Liver (tissue), 9 donors: ENCODE data around the gene FANCE. TPM values are rescaled to one million over a fixed set of nuclear protein-coding genes. Genes with fewer than 3 reads are reported as not detected.

Source experiments
- DNase-seq: peaks from one replicate; pipeline ENCODE4 v3.0.0-alpha.2; 2017; ENCODE audit warnings: low spot score
- H3K27ac ChIP-seq, 2 donors: one replicate each; pipeline ENCODE4 v1.7.0; 2013; ENCODE audit warnings: inconsistent platforms in 2 of 2, low read length in 2 of 2, control low read depth in 1 of 2, low read depth in 1 of 2, mild to moderate bottlenecking in 1 of 2
- H3K27me3 ChIP-seq, 4 donors: one replicate each; pipeline versions ENCODE4 v1.6.1 to v1.7.0; 2013; ENCODE audit warnings: low read length in 3 of 4, inconsistent platforms in 1 of 4, mild to moderate bottlenecking in 1 of 4, moderate library complexity in 1 of 4; ENCODE audit not compliant: control insufficient read depth in 4 of 4, insufficient read depth in 4 of 4
- H3K36me3 ChIP-seq, 4 donors: one replicate each; pipeline versions ENCODE4 v1.6.1 to v1.7.0; 2013; ENCODE audit warnings: low read length in 3 of 4, mild to moderate bottlenecking in 3 of 4, low read depth in 1 of 4, moderate library complexity in 1 of 4; ENCODE audit not compliant: control insufficient read depth in 4 of 4, insufficient read depth in 3 of 4
- H3K4me1 ChIP-seq, 4 donors: one replicate each; pipeline versions ENCODE4 v1.6.1 to v1.7.0; 2013; ENCODE audit warnings: low read length in 3 of 4, mild to moderate bottlenecking in 3 of 4, moderate library complexity in 1 of 4; ENCODE audit not compliant: control insufficient read depth in 4 of 4, insufficient read depth in 4 of 4
- H3K4me3 ChIP-seq, 3 donors: one replicate each; pipeline versions ENCODE4 v1.6.1 to v1.7.0; 2013; ENCODE audit warnings: low read length in 3 of 3, control low read depth in 1 of 3, low read depth in 1 of 3, mild to moderate bottlenecking in 1 of 3
- H3K9ac ChIP-seq, 2 donors: one replicate each; pipeline ENCODE4 v1.7.0; 2013; ENCODE audit warnings: low read length in 2 of 2, mild to moderate bottlenecking in 2 of 2, moderate library complexity in 2 of 2, control low read depth in 1 of 2, low read depth in 1 of 2
- H3K9me3 ChIP-seq, 4 donors: one replicate each; pipeline versions ENCODE4 v1.6.1 to v1.7.0; 2013; ENCODE audit warnings: low read length in 3 of 4; ENCODE audit not compliant: control insufficient read depth in 4 of 4
- ATF3 ChIP-seq: IDR thresholded peaks from 2 replicates; pipeline ENCODE4 v1.6.1; 2016; ENCODE audit warnings: antibody characterized with exemption
- EGR1 ChIP-seq, 2 donors: IDR thresholded peaks; 2 replicates each; pipeline ENCODE4 v1.6.1; 2016 to 2018; ENCODE audit warnings: antibody characterized with exemption in 2 of 2, low read depth in 2 of 2
- FOXA1 ChIP-seq: IDR thresholded peaks from 2 replicates; pipeline ENCODE4 v1.6.1; 2016; ENCODE audit warnings: antibody characterized with exemption
- FOXA2 ChIP-seq: IDR thresholded peaks from 2 replicates; pipeline ENCODE4 v1.6.1; 2016; ENCODE audit warnings: antibody characterized with exemption
- GABPA ChIP-seq, 2 donors: IDR thresholded peaks in 1 of 2; conservative IDR thresholded peaks in 1 of 2; 2 replicates each; pipeline ENCODE4 v1.6.1; 2016; ENCODE audit warnings: antibody characterized with exemption in 2 of 2, mild to moderate bottlenecking in 1 of 2, moderate library complexity in 1 of 2
- HNF4A ChIP-seq, 2 donors: conservative IDR thresholded peaks; 2 replicates each; pipeline ENCODE4 v1.6.1; 2016; ENCODE audit warnings: antibody characterized with exemption in 2 of 2, mild to moderate bottlenecking in 2 of 2
- HNF4G ChIP-seq: IDR thresholded peaks from 2 replicates; pipeline ENCODE4 v1.6.1; 2016; ENCODE audit warnings: antibody characterized with exemption
- JUND ChIP-seq, 2 donors: IDR thresholded peaks; 2 replicates each; pipeline ENCODE4 v1.6.1; 2016; ENCODE audit warnings: antibody characterized with exemption in 2 of 2
- MAX ChIP-seq: IDR thresholded peaks from 2 replicates; pipeline ENCODE4 v1.6.1; 2016; ENCODE audit warnings: antibody characterized with exemption
- NR2F2 ChIP-seq: IDR thresholded peaks from 2 replicates; pipeline ENCODE4 v1.6.1; 2016; ENCODE audit warnings: antibody characterized with exemption
- RAD21 ChIP-seq, 2 donors: IDR thresholded peaks; 2 replicates each; pipeline ENCODE4 v1.6.1; 2016; ENCODE audit warnings: antibody characterized with exemption in 2 of 2, mild to moderate bottlenecking in 2 of 2
- RXRA ChIP-seq, 2 donors: IDR thresholded peaks; 2 replicates each; pipeline ENCODE4 v1.6.1; 2017 to 2018; ENCODE audit warnings: antibody characterized with exemption in 2 of 2, mild to moderate bottlenecking in 1 of 2
- SP1 ChIP-seq: IDR thresholded peaks from 2 replicates; pipeline ENCODE4 v1.6.1; 2018; ENCODE audit warnings: antibody characterized with exemption, mild to moderate bottlenecking
- TAF1 ChIP-seq: conservative IDR thresholded peaks from 2 replicates; pipeline ENCODE4 v1.6.1; 2016; ENCODE audit warnings: antibody characterized with exemption, mild to moderate bottlenecking
- YY1 ChIP-seq: IDR thresholded peaks from 2 replicates; pipeline ENCODE4 v1.6.1; 2016; ENCODE audit warnings: antibody characterized with exemption, mild to moderate bottlenecking
- ZBTB33 ChIP-seq: IDR thresholded peaks from 2 replicates; pipeline ENCODE4 v1.6.1; 2016; ENCODE audit warnings: antibody characterized with exemption
- WGBS: extraction: QIAGEN DNeasy Blood & Tissue Kit; methylation state at CpG from one replicate; pipeline ENCODE4 v1.1.7; 2013; 5-methylcytosine and 5-hydroxymethylcytosine counted together
- polyA plus RNA-seq, 2 donors: library from polyadenylated mRNA; stranded (reverse) in 1 of 2; unstranded in 1 of 2; fragments of 200-250 nt in 1 of 2; fragments of >200 nt in 1 of 2; fragmentation: Nextera tagmentation in 1 of 2; extraction: Ambion mirVana in 1 of 2; gene quantifications; one replicate each; pipeline versions ENCODE4 v1.2.1 to v1.2.3, GENCODE V29; 2013 to 2015
- total RNA-seq, 2 donors: library from RNA; depleted of rRNA; stranded (reverse); fragments of >200 nt; gene quantifications; one replicate each; pipeline ENCODE4 v1.2.3, GENCODE V29; 2014
- TF ChIP-seq, protein P1 (sequence below): IDR thresholded peaks from 2 replicates; pipeline ENCODE4 v1.6.1; 2016; ENCODE audit warnings: antibody characterized with exemption, mild to moderate bottlenecking
- TF ChIP-seq, protein P2 (sequence below): fragments of 150-350 bp; IDR thresholded peaks from 2 replicates; pipeline ENCODE4 v1.5.1; 2017; ENCODE audit warnings: improper control_type of control experiment, low read depth, low read length; ENCODE audit not compliant: missing input control
- donor health status: healthy.
- donor health status: healthy.
- donor health status: healthy.
- donor health status: healthy.
- donor health status: healthy.

The FANCE gene
- total and polyA plus RNA-seq, 4 donors = 0.11 to 4.2 (median 0.79) TPM

GRCh38 chr6:35510916-35511561, 58.9 kb downstream of the FANCE start:
- H3K9me3 ChIP-seq = no peaks in the 10 kb centered on the region
- no peak overlapping the region for H3K27ac ChIP-seq
- no peak overlapping the region for H3K9ac ChIP-seq
- no peaks in the 10 kb centered on the region for H3K36me3 ChIP-seq
- H3K4me1 ChIP-seq = no peaks in the 10 kb centered on the region
- no peak for DNase-seq
- no peak overlapping the region for H3K4me3 ChIP-seq
- no peaks in the 10 kb centered on the region for H3K27me3 ChIP-seq
- 76% methylated on average over 7 of the region's 7 CpGs for WGBS
- TF ChIP-seq RXRA (IDR thresholded peaks at IDR 0.05) = no peak
- TF ChIP-seq NR2F2 = no peak
- TF ChIP-seq, protein P1, sequence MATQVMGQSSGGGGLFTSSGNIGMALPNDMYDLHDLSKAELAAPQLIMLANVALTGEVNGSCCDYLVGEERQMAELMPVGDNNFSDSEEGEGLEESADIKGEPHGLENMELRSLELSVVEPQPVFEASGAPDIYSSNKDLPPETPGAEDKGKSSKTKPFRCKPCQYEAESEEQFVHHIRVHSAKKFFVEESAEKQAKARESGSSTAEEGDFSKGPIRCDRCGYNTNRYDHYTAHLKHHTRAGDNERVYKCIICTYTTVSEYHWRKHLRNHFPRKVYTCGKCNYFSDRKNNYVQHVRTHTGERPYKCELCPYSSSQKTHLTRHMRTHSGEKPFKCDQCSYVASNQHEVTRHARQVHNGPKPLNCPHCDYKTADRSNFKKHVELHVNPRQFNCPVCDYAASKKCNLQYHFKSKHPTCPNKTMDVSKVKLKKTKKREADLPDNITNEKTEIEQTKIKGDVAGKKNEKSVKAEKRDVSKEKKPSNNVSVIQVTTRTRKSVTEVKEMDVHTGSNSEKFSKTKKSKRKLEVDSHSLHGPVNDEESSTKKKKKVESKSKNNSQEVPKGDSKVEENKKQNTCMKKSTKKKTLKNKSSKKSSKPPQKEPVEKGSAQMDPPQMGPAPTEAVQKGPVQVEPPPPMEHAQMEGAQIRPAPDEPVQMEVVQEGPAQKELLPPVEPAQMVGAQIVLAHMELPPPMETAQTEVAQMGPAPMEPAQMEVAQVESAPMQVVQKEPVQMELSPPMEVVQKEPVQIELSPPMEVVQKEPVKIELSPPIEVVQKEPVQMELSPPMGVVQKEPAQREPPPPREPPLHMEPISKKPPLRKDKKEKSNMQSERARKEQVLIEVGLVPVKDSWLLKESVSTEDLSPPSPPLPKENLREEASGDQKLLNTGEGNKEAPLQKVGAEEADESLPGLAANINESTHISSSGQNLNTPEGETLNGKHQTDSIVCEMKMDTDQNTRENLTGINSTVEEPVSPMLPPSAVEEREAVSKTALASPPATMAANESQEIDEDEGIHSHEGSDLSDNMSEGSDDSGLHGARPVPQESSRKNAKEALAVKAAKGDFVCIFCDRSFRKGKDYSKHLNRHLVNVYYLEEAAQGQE = no peak
- TF ChIP-seq GABPA (IDR thresholded peaks at IDR 0.05 in 1 of 2, conservative IDR thresholded peaks at IDR 0.05 in 1 of 2) = no peak
- no peak for TF ChIP-seq HNF4A (conservative IDR thresholded peaks at IDR 0.05)
- TF ChIP-seq TAF1 = no peak
- no peak for TF ChIP-seq ZBTB33
- no peak for TF ChIP-seq EGR1 (IDR thresholded peaks at IDR 0.05; ENCODE audit: low read depth in 2 of 2)
- TF ChIP-seq MAX = no peak
- no peak for TF ChIP-seq ATF3
- no peak for TF ChIP-seq HNF4G
- no peak for TF ChIP-seq FOXA2
- no peak for TF ChIP-seq JUND (IDR thresholded peaks at IDR 0.05)
- TF ChIP-seq YY1 = no peak
- no peak for TF ChIP-seq RAD21 (IDR thresholded peaks at IDR 0.05)
- TF ChIP-seq, protein P2, sequence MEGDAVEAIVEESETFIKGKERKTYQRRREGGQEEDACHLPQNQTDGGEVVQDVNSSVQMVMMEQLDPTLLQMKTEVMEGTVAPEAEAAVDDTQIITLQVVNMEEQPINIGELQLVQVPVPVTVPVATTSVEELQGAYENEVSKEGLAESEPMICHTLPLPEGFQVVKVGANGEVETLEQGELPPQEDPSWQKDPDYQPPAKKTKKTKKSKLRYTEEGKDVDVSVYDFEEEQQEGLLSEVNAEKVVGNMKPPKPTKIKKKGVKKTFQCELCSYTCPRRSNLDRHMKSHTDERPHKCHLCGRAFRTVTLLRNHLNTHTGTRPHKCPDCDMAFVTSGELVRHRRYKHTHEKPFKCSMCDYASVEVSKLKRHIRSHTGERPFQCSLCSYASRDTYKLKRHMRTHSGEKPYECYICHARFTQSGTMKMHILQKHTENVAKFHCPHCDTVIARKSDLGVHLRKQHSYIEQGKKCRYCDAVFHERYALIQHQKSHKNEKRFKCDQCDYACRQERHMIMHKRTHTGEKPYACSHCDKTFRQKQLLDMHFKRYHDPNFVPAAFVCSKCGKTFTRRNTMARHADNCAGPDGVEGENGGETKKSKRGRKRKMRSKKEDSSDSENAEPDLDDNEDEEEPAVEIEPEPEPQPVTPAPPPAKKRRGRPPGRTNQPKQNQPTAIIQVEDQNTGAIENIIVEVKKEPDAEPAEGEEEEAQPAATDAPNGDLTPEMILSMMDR = no peak
- no peak for TF ChIP-seq FOXA1
- TF ChIP-seq SP1 = no peak
